ENCODE data around the gene IER5.
A peak's percentile ranks its signal among the peaks of the same experiment; 100 is the strongest.

Gene IER5

GRCh38 chr1:181040284-181040865 is 48.1 kb upstream of the IER5 start:
- Histone ChIP-seq H3K36me3 (ENCODE audit: control insufficient read depth in 2 of 2, insufficient read depth in 1 of 2, low read length in 2 of 2) (no peaks in the 10 kb centered on the region), H3K4me3 (ENCODE audit: low read depth, low read length) (no peak overlapping the region), H3K9me3 (ENCODE audit: control insufficient read depth, insufficient read depth, low read depth, low read length) (no peaks in the 10 kb centered on the region), H3K27ac (ENCODE audit: extremely low read depth, low read depth, low read length) (no peak overlapping the region), H3K4me1 (ENCODE audit: control insufficient read depth, insufficient read depth, low read length) (no peaks in the 10 kb centered on the region; the same call in 1 of the 2 replicates)
- CTCF ChIA-PET: interaction anchor here (1.3 to 8.0 kb wide), 2 partner anchors 11 to 102 kb away, joined by 3 to 106 read pairs; no protein-coding TSS in a partner anchor
- TF ChIP-seq YY1 (tag by site-specific recombination; IDR thresholded peaks at IDR 0.05) (no peak), PRDM6 (tag by site-specific recombination; IDR thresholded peaks at IDR 0.05) (no peak), ZNF16 (tag by site-specific recombination; IDR thresholded peaks at IDR 0.05; ENCODE audit: low read depth) (no peak), PRDM10 (tag by site-specific recombination; IDR thresholded peaks at IDR 0.05) (0 out of 2 replicates have a peak, but pooled peaks have one; percentile 17)
- POLR2A ChIA-PET: no interaction called here

GRCh38 chr1:181043025-181043888 is 45.2 kb upstream of the IER5 start:
- Histone ChIP-seq H3K9me3 (ENCODE audit: control insufficient read depth, insufficient read depth, low read depth, low read length) (no peaks in the 10 kb centered on the region), H3K36me3 (ENCODE audit: control insufficient read depth in 2 of 2, insufficient read depth in 1 of 2, low read length in 2 of 2) (no peaks in the 10 kb centered on the region), H3K27ac (ENCODE audit: extremely low read depth, low read depth, low read length) (peak overlapping the region; percentile 49; the same call in 1 of the 2 replicates), H3K4me1 (ENCODE audit: control insufficient read depth, insufficient read depth, low read length) (no peaks in the 10 kb centered on the region; the same call in 1 of the 2 replicates), H3K4me3 (ENCODE audit: low read depth, low read length) (no peak overlapping the region)
- CTCF ChIA-PET: interaction anchor here (1.0 to 8.0 kb wide), 7 partner anchors 9 to 99 kb away, joined by 3 to 106 read pairs (median 5); partner anchors contain the start of gene MR1
- POLR2A ChIA-PET: interaction anchor here (0.9 to 1.1 kb wide), 2 partner anchors 10 to 38 kb away, joined by 3 read pairs; partner anchors contain the start of gene MR1
- no peak for TF ChIP-seq AEBP2 (tag by site-specific recombination; IDR thresholded peaks at IDR 0.05; ENCODE audit: borderline replicate concordance)
- TF ChIP-seq KLF17 (tag by site-specific recombination; IDR thresholded peaks at IDR 0.05): 0 out of 2 replicates have a peak, but pooled peaks have one; percentile 39
- no peak for TF ChIP-seq ZNF747 (tag by site-specific recombination; IDR thresholded peaks at IDR 0.05)
- no peak for TF ChIP-seq SALL2 (tag by site-specific recombination; IDR thresholded peaks at IDR 0.05; ENCODE audit: borderline replicate concordance)
- TF ChIP-seq SP2 (tag by site-specific recombination; IDR thresholded peaks at IDR 0.05): no peak
- no peak for TF ChIP-seq ZBTB10 (tag by site-specific recombination; IDR thresholded peaks at IDR 0.05)
- peak; percentile 65 for TF ChIP-seq WT1 (tag by site-specific recombination; IDR thresholded peaks at IDR 0.05)
- TF ChIP-seq OSR2 (tag by site-specific recombination; IDR thresholded peaks at IDR 0.05): peak; percentile 97
- no peak for TF ChIP-seq SCRT2 (tag by site-specific recombination; IDR thresholded peaks at IDR 0.05)
- no peak for TF ChIP-seq ZNF112 (tag by site-specific recombination; IDR thresholded peaks at IDR 0.05)
- TF ChIP-seq ZNF37A (tag by site-specific recombination; IDR thresholded peaks at IDR 0.05): no peak
- no peak for TF ChIP-seq ZBTB8A (tag by site-specific recombination; IDR thresholded peaks at IDR 0.05)
- TF ChIP-seq ZNF629 (tag by site-specific recombination; IDR thresholded peaks at IDR 0.05): no peak
- TF ChIP-seq ZBTB48 (tag by site-specific recombination; IDR thresholded peaks at IDR 0.05): no peak
- TF ChIP-seq ZIC2 (tag by site-specific recombination; IDR thresholded peaks at IDR 0.05): peak; percentile 34; the same call in 1 of the 2 replicates
- no peak for TF ChIP-seq ZNF548 (tag by site-specific recombination; IDR thresholded peaks at IDR 0.05)
- peak; percentile 64 for TF ChIP-seq IKZF3 (tag by site-specific recombination; IDR thresholded peaks at IDR 0.05)
- no peak for TF ChIP-seq ZNF830 (tag by site-specific recombination; IDR thresholded peaks at IDR 0.05; ENCODE audit: low read depth)

Measured in HEK293 (cell line).